Activated CD4-positive, CD25-positive, alpha-beta regulatory T cell treated with anti-CD3 and anti-CD28 coated beads, Interleukin-2, amount 50 U/mL, for 16 hours (primary cell): Measurements from ENCODE around the gene ESPL1.
"Not testable (repeated sequence)": the region's sequence is repeated elsewhere in the genome, so short reads cannot be mapped to it uniquely, and the experiment has no call there.

ENCODE experiments used
- DNase-seq: peaks from one replicate; pipeline ENCODE4 v3.0.0-alpha.2; 2020; ENCODE audit warnings: low read depth, low spot score

ESPL1 gene

DNA sequence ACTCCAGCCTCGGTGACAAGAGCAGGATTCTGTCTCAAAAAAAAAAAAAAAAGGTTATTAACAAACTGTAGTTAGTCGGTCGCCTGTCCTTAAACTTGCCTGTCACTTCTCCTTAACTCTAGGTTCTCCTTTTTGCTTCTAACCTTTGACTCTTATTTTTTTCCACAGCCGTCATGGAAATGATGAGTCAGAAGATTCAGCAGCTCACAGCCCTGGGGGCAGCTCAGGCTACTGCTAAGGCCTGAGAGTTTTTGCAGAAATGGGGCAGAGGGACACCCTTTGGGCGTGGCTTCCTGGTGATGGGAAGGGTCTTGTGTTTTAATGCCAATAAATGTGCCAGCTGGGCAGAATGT lies 31.0 kb downstream of the ESPL1 start:
- DNase-seq, result no peak

DNA sequence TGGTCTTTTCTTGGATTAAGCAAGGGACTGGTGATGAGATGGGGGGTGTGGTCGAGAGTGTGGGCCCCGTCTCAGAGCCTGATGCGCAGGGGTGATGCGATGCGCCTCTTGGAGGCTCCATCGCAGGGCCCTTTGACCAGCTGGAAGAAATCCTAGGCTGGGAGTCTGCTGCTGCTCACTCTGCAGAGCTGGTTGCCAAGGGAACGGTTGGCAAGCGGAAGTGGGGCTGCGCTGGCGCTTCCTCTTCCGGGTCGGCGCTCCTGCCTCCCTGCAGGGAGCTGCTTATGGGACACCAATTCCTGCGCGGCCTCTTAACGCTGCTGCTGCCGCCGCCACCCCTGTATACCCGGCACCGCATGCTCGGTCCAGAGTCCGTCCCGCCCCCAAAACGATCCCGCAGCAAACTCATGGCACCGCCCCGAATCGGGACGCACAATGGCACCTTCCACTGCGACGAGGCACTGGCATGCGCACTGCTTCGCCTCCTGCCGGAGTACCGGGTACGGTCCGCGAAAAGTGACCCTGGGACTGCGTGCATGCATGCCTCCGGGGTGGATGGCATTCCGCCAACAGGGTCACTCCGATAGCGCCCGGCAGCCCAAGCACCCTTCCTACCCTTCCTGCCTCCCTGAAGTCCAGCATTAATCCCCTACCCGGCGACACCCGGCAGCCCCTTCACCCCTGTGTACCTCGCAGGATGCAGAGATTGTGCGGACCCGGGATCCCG lies 31.5 kb downstream of the ESPL1 start, which contains the start of gene MYG1:
TSS of gene MYG1 (plus strand) at position 242 of the 727 bp plus-strand sequence. CDS start at position 285, 43 bp downstream.
- peak; percentile 69 for DNase-seq

DNA sequence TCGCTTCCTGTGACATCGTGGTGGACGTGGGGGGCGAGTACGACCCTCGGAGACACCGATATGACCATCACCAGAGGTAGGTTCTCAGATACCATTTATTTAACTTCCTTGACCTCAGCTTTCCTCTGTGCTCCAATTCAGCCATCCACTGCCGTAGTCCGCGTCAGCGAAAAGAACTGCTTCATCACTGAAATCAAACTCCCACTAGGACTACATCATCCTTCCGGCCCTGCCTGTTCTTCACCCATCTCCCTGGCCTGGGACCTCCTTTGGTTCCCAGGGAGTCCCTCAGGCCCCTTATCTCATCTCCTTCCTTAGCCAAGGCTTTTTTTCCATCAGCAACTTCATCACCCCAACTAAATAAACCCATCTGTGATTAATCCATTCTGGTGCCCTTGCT lies 32.1 kb downstream of the ESPL1 start:
- DNase-seq, result no peak

DNA sequence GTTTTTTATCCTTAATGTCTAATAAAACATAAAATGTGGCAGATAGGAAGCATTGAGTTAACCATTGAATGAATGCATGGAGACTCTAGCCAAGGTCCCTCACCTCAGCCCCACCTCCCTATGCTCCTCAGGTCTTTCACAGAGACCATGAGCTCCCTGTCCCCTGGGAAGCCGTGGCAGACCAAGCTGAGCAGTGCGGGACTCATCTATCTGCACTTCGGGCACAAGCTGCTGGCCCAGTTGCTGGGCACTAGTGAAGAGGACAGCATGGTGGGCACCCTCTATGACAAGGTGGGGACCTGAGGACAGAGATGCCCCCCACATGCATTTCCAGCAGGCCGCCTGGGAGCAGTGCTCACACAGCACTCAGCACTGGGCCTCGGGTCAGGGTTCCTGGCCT lies 34.8 kb downstream of the ESPL1 start:
- no peak for DNase-seq

DNA sequence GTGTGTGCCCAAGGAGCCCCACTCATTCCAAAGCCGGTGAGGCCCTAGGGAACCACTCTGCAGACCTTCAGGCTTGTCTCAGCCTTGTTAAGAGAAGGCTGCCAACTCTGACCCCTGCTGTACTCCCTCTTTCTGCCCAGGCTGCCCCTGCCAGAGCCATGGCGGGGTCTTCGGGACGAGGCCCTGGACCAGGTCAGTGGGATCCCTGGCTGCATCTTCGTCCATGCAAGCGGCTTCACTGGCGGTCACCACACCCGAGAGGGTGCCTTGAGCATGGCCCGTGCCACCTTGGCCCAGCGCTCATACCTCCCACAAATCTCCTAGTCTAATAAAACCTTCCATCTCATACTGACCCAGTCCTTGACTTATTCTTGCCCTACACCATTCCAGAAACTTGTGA lies 38.7 kb downstream of the ESPL1 start:
- no peak for DNase-seq

DNA sequence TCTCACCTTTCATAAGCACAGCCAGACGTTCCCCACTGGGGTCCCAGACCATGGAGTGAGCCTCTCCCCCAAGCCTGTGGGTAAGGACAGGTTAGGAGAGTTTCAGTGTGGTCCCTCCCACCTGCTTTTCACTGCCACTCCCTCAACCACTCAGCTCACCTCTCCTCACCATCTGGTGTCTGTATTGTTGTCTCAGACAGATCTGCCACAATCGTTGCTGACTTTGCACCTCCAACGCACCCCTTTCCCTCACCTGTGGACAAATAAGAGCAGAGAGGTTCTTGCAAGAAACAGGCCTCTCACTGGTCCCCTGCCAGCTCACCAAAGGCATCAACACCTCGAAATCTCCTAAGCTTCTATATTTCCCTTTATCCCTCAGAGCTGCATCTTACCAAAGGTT lies 40.2 kb downstream of the ESPL1 start:
- DNase-seq, result no peak

DNA sequence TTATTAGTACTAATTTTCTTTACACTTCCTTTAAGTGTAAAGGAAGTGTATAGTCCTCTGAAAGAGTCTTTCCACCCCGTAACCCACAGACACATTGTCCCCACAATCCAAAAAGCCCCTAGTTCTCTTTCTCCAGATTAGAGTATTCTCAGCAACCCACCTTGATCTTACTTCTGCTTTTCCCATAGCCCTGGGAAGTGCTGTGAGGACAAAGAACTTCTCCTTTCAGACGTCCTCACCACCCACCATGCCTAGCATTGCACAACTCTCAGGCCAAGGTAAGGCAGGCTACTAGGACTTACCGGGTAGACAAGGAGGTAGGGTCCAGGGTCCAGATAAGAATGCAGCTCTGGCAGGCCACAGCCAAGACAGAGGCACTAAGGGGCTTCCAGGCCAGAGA lies 45.9 kb downstream of the ESPL1 start:
- no peak for DNase-seq

DNA sequence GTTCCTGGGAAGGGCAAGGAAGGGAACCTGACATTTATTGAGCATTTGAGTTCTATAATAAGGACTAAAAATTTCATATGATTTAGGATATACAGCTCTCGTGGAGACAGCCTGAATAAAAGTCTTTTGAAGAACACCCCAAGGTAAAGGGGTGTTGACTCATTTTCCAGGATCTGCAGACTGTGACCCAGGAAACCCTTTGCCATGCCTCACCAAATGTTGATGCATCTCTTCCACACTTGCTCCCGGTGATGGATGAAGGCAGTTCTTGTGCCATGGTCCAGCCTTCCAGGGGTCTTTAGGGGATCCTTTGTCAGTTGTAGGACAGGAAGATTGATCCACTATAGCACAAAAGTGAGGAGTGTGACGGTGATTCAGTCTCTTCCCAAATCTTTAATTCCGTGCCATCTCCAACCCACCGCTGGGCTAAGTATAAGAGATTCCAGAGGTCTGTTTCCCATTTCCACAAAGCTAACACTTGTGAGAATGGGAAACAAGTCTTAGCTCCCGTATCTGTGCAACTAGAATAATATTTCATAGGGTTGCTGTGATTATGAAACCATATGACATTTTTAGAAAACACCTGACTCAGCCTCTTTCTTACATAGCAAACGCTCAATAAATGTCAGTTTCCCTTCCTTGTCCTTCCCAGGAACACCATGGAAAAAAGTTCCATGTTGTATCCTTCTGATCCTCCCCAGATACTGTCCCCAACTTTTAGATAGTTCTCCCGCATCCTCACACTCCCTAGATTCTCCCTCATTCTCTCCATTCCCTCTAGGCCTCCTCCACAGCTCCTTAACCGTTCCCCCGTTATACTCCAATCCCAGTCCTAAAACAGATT lies 52.5 kb downstream of the ESPL1 start:
- no peak for DNase-seq

DNA sequence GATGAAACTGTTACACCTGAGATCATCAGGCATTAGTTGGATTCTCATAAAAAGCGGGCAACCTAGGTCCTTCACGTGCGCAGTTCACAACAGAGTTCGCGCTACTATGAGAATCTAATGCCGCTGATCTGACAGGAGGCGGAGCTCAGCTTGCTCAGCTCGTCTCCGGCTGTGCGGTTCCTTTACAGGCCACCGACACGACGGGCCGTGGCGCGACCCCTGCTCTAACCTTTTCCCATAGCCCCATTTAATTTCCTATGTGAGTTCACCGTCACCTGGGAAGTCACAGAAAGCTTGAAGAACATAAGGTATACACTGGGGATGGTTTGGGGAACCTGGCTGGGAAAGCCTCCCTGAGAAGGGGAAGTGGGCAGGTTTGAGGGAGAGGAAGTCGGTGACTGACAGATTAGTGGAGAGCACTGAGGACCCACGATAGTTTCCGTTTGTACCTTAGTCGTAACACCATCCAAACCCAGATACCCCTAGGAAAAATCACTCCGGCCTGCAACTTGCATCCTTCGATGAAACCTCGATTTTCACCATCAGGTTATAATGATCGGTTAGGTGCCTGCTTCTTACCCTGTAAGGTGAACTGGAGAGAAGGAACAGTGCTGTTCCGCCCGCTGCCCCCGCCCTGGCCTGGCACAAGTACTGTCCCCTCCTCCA lies 56.1 kb downstream of the ESPL1 start:
- no peak for DNase-seq

DNA sequence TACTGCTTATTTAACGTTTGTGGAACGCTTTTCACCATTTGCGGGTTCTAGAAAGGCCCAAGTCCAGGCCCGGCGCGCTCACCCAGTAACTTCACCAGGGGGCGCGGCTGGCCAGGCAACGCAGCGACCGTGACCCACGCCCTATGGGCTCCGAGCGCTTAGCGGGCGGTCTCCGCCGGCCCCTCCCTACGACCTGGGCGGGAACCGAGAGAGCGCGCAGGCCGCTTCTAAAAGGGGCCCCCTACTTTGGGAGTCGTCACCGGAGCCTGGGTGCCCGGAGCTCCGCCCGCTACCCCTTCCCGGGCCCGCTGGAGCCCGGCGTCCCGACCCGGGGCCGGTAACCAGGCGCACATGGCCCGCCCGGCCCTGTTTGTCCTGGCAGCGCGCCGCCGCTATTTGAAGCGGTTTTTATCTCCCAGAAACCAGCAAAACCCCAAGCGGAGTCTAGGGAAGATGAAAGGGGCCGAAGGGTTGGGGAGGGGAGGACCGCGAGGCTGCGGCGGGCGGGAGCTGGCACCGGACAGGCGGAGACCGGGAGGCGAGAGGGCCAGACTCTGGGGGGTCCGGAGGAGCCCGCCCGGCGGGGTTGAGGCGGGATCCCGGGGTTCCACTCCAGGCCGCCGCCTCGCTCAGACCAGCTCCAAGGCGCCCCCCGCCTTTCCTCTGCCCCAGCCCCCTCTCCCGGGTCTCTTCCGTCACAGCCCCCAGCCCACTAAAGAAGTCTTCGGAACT lies 56.8 kb downstream of the ESPL1 start:
- peak; percentile 71 for DNase-seq

DNA sequence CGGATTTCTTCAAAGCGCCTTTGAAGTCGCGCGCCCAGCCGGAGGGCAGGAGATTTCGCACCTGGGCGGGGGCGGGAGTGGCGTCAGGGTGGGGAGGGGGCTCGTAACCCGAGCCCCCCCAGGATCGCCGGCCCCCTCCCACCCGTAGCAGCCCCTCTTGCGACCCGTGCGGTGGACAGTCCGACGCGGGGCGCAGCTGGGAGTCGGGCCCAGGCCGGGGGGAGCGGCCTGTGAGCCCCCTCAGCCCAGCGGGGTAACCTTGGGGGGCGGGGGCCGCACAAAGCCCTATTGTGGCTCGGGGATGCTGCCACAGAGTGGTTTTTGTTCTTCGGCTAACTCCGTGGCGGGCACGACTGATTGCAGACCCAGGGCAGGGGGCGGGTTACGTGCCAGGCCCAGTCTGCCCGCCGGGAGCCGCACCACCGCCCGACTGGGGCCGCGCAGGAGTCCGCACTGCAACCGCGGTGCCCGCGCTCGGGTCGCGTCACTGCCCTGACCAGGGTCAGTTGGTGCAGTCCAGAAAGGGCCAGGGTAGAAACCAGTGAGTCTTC lies 57.5 kb downstream of the ESPL1 start:
- no peak for DNase-seq

DNA sequence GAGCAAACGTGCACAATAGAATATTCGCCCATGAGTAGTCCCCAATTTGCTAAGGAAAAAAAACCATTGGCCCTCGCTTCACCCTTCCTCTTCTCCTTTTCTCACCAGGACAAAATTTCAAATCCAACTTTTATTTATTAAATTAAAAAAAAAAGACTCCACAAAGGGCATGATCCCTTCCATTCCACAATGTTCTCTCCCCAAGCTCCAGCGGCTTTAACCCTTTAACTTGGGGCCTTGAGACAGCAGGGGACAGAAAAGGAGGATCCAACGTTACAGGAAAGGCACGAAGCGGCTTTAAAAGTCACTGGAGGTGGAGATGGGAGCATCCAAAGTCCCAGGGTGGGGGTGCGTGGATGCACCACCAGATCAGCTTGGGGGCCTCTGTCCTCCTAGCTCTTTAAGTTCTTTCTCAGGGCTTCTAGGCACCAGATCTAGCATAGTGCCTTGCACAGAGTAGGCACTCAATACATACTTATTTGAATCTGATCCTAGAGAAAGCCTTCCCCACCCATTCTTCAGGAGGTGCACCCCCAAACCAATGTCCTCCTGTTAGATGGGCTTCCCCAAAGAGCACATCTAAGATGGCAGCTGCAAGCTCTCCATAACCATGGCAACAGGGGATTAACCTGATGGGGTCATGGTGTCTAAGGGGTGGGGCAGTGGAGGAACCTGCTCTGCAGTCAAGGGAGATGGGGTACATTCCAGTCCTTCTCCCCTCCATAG lies 58.5 kb downstream of the ESPL1 start:
- DNase-seq, result no peak

DNA sequence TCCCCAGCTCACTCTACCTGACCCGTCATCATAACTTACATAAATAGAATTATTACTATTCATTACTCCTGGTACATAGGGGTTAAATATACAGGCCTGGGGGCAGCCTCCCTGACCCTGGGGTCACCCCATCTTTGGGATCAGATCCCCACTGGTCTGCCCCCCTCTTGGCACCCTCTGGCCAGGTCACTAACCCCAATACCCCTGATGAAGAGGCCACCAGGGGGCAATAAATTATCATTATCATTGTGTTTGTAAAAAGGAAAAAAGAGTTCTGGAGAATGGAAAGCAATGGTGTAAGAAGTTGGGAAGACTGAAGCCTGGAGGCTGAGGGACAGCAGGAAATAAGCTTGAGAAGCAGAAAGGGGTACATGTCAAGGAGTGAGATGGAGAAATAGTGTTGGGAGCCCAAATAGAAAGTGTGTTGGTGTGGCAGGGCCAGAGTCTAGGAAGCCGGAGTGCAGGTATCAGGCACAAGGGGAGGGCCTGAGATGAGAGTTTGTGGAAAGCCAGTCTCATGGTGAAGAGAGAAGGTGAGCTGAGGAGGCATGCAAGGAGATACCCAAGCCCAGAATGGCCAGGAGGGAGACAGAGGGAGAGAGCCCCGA lies 59.4 kb downstream of the ESPL1 start:
- DNase-seq, result no peak

DNA sequence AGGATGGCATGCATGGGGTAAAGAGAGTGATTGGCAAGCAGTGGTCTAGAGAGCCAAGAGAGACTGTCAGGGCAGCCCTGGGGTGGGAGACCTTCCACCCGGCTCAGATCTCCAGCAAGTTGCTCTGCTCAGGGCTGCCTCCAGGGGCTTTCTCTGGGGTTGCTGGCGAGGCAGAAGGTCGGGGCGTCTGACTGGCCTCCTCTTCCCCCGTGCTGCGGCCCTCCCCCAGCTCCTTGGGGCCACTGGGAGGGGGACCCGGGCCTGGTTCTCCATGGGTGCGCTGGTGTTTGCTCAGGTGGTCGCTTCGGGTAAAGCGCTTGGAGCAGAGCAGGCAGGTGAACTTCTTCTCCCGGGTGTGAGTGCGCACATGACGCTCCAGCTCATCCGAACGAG lies 59.9 kb downstream of the ESPL1 start:
- no peak for DNase-seq

DNA sequence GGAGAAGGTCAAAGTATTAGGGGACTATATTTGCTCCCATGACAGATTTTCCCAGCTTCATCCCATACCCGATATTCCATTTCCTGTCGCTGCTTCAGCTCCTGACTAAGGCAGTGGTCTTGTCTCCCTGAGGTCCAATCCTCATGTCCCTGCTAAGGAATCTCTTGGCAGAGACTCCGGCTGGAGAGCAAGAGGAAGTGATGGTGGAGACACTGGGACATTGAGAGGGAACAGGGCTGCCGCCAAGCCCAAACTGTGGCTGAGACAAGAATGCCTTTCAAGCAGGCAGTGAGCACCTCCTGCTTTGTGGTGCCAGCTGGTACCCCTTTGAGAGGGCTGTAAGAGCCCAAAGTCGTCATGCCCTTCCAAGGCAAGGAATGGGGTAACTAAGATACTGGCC lies 62.6 kb downstream of the ESPL1 start:
- no peak for DNase-seq

DNA sequence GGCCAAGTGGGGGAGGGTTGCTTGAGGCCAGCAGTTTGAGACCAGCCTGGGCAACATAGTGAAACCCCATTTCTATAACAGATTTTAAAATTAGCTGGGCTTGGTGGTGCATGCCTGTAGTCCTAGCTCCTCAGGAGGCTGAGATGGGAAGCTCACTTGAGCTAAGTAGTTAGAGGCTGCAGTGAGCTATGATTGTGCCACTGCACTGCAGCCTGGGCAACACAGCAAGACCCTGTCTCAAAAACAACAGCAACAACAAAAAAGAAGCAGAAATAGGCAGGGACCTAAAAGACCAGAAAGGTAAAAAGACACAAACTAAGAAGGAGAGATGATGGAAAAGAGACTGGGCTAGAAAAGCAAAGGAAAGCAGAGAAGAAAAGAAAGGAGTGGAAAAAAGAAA lies 64.2 kb downstream of the ESPL1 start:
- not testable (repeated sequence) for DNase-seq

DNA sequence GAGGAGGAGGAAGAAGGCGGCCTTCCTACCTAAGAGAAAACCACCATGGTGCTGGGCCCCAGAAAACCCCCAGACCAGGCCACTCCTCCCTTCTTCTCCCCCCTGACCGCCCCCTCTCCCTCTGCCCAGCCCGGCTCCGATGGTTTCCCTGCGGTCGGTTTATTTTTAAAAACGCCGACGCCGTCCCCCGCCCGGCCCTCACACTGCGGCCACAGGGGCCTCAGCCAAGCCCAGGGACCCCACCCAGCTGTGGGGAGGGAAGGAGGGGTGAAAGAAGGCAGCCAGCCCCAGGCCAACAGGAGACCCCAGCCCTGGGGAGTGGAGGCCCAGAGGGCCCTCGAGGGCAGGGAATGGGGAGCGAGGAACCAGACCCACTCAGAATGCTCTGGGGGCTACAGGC lies 64.6 kb downstream of the ESPL1 start:
- DNase-seq, result no peak

DNA sequence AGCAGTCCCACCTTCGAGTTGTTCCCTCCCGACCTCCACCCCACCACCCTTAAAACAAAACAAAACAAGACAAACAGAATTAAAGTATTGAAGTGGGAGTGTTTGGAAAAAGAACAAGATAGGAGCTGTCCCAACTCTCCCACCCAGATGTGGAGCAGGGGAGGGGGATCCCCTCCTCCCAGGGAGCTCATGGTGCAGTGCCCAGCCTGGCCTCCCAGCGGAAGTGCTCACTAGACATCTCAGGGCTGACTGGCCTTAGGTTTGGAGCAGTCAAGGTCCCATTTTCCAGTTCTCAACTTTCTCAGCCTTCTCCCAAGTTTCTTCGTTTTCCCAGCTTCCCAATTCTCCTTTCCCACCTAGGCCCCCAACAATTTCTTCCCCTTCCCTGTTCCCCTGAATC lies 65.2 kb downstream of the ESPL1 start:
- DNase-seq, result no peak

DNA sequence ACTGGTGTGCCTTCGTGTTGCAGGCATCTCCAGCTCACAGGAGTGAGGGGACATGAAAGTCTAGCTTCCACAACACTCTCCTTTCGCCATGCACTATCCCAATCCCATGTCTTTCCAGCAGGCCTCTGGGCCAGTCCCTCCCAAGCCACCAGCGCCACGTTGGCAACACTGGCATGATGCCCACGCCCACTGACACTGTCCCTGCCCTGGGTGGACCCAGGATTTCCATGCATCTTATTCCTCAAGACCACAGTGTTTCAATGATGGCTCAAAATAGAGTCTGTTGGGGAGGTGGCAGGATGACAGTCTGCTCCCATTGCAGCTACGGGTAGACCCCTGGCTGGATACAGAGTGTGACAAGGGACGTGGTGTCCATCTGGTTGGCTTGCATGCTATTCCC lies 65.7 kb downstream of the ESPL1 start:
- DNase-seq, result no peak

DNA sequence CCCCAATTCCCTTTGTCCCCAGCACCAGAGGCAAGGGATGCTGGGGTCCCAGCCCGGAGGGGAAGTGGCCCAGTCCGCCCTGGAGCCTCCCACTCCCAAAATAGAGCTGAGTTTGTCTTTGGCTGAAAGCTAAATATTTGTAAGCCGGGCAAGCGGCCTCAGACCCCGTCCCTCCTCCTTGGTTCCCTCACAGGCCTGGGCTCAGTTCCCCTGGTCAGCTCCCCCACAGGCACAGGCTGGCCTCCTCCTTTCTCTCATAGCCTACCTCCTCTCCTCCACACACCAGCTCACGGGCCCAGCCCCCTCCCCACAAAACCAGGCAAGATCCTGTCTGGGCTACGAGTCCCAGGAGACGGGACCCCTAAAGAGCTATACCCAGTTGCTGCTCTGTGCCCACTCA lies 66.7 kb downstream of the ESPL1 start:
- no peak for DNase-seq
